HEK293 (cell line): ENCODE results near the gene EDNRB.

Source experiments
- CTCF ChIA-PET: fragments of 350-600 bp; formaldehyde crosslinking; extraction: SDS; loops from one replicate; lab custom pipeline; 2021; ENCODE audit warnings: antibody characterized with exemption; lab: Yijun Ruan, JAX
- POLR2A ChIA-PET: fragments of 300-600 bp; formaldehyde crosslinking; extraction: SDS; loops from one replicate; lab custom pipeline; 2020; ENCODE audit warnings: antibody characterized with exemption, inconsistent platforms; lab: Yijun Ruan, JAX
- H3K27ac ChIP-seq: fragments of 200-500 bp; sonication (Bioruptor generic); 2 replicates; pipeline ENCODE4 v1.5.1; 2014; ENCODE audit warnings: low read depth, low read length, control low read depth, inconsistent platforms; ENCODE audit errors: extremely low read depth
- H3K36me3 ChIP-seq, 2 experiments: fragments of 200-500 bp in 1 of 2; sonication (Bioruptor generic) in 1 of 2; 1 replicate in 1 of 2; 2 replicates in 1 of 2; pipeline ENCODE4 v1.5.1; 2014 to 2017; ENCODE audit warnings: inconsistent platforms in 2 of 2, low read length in 2 of 2; ENCODE audit not compliant: control insufficient read depth in 2 of 2, insufficient read depth in 1 of 2
- H3K4me1 ChIP-seq: fragments of 200-500 bp; sonication (Bioruptor generic); 2 replicates; pipeline ENCODE4 v1.5.1; 2014; ENCODE audit warnings: mild to moderate bottlenecking, low read length, inconsistent platforms; ENCODE audit not compliant: control insufficient read depth, insufficient read depth
- H3K4me3 ChIP-seq: 2 replicates; pipeline ENCODE4 v1.5.1; 2011; ENCODE audit warnings: low read depth, mild to moderate bottlenecking, control low read depth, low read length, moderate library complexity
- H3K9me3 ChIP-seq: fragments of 200-500 bp; sonication (Bioruptor generic); 2 replicates; pipeline ENCODE4 v1.5.1; 2014; ENCODE audit warnings: low read depth, low read length, inconsistent platforms; ENCODE audit not compliant: control insufficient read depth, insufficient read depth
- BCL11B ChIP-seq: fragments of 450-650 bp; formaldehyde crosslinking; IDR thresholded peaks from 2 replicates; pipeline ENCODE4 v1.5.1; 2016; ENCODE audit warnings: low read depth, missing biosample characterization, missing genetic modification characterization
- YY1 ChIP-seq: fragments of 450-650 bp; formaldehyde crosslinking; IDR thresholded peaks from 2 replicates; pipeline ENCODE4 v1.5.1; 2018; ENCODE audit warnings: missing biosample characterization, missing genetic modification characterization
- ZBTB20 ChIP-seq: fragments of 450-650 bp; formaldehyde crosslinking; IDR thresholded peaks from 2 replicates; pipeline ENCODE4 v1.5.1; 2016; ENCODE audit warnings: missing biosample characterization, missing genetic modification characterization
- ZNF155 ChIP-seq: fragments of 450-650 bp; formaldehyde crosslinking; IDR thresholded peaks from 2 replicates; pipeline ENCODE4 v1.5.1; 2016; ENCODE audit warnings: missing biosample characterization, missing genetic modification characterization
- ZNF530 ChIP-seq: fragments of 450-650 bp; formaldehyde crosslinking; IDR thresholded peaks from 2 replicates; pipeline ENCODE4 v1.5.1; 2016; ENCODE audit warnings: low read depth, missing biosample characterization, missing genetic modification characterization
- TF ChIP-seq, protein P1 (sequence below): fragments of 450-650 bp; formaldehyde crosslinking; IDR thresholded peaks from 2 replicates; pipeline ENCODE4 v1.5.1; 2016; ENCODE audit warnings: missing biosample characterization, missing genetic modification characterization, borderline replicate concordance
- TF ChIP-seq, protein P2 (sequence below): fragments of 450-650 bp; formaldehyde crosslinking; IDR thresholded peaks from 2 replicates; pipeline ENCODE4 v1.5.1; 2017; ENCODE audit warnings: missing biosample characterization, missing genetic modification characterization

Gene EDNRB

DNA sequence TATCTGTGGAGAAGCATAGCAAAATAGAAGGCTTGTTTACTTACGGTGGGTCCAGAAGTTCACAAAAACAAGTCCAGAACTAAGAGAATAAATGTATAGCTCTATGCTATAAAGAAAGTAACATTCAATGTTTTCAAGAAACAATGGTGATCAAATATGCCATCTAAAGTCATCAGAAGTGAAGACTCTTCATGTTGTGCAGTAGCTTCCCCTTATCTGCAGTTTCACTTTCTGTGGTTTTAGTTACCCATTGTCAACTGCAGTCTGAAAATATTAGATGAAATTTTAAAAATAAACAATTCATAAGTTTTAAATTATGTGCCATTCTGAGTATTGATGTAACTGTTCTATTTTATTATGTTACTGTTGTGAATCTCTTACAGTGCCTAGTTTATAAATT is 72.5 kb downstream of the EDNRB start:
- Histone ChIP-seq H3K27ac (no peak overlapping the region), H3K9me3 (no peaks in the 10 kb centered on the region), H3K4me1 (no peaks in the 10 kb centered on the region), H3K36me3 (no peaks in the 10 kb centered on the region), H3K4me3 (no peak overlapping the region)
- TF ChIP-seq, protein P1, sequence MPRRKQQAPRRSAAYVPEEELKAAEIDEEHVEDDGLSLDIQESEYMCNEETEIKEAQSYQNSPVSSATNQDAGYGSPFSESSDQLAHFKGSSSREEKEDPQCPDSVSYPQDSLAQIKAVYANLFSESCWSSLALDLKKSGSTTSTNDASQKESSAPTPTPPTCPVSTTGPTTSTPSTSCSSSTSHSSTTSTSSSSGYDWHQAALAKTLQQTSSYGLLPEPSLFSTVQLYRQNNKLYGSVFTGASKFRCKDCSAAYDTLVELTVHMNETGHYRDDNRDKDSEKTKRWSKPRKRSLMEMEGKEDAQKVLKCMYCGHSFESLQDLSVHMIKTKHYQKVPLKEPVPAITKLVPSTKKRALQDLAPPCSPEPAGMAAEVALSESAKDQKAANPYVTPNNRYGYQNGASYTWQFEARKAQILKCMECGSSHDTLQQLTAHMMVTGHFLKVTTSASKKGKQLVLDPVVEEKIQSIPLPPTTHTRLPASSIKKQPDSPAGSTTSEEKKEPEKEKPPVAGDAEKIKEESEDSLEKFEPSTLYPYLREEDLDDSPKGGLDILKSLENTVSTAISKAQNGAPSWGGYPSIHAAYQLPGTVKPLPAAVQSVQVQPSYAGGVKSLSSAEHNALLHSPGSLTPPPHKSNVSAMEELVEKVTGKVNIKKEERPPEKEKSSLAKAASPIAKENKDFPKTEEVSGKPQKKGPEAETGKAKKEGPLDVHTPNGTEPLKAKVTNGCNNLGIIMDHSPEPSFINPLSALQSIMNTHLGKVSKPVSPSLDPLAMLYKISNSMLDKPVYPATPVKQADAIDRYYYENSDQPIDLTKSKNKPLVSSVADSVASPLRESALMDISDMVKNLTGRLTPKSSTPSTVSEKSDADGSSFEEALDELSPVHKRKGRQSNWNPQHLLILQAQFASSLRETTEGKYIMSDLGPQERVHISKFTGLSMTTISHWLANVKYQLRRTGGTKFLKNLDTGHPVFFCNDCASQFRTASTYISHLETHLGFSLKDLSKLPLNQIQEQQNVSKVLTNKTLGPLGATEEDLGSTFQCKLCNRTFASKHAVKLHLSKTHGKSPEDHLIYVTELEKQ (tag by site-specific recombination) = no peak
- TF ChIP-seq ZNF155 (tag by site-specific recombination) (no peak), YY1 (tag by site-specific recombination) (no peak), ZBTB20 (no peak), BCL11B (no peak), ZNF530 (no peak)
- TF ChIP-seq, protein P2, sequence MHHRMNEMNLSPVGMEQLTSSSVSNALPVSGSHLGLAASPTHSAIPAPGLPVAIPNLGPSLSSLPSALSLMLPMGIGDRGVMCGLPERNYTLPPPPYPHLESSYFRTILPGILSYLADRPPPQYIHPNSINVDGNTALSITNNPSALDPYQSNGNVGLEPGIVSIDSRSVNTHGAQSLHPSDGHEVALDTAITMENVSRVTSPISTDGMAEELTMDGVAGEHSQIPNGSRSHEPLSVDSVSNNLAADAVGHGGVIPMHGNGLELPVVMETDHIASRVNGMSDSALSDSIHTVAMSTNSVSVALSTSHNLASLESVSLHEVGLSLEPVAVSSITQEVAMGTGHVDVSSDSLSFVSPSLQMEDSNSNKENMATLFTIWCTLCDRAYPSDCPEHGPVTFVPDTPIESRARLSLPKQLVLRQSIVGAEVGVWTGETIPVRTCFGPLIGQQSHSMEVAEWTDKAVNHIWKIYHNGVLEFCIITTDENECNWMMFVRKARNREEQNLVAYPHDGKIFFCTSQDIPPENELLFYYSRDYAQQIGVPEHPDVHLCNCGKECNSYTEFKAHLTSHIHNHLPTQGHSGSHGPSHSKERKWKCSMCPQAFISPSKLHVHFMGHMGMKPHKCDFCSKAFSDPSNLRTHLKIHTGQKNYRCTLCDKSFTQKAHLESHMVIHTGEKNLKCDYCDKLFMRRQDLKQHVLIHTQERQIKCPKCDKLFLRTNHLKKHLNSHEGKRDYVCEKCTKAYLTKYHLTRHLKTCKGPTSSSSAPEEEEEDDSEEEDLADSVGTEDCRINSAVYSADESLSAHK (tag by site-specific recombination) = no peak
- ChIA-PET CTCF (interaction anchor here (0.7 kb wide), 1 partner anchor 43 kb away, joined by 4 read pairs; no protein-coding TSS in a partner anchor), POLR2A (no interaction called here)
